Gastrocnemius medialis (tissue), 4 donors: ENCODE measurements around the gene STAP2. TPM values are rescaled to one million over a fixed set of nuclear protein-coding genes. Genes with fewer than 3 reads are reported as not detected.

ENCODE experiments used
- ATAC-seq, 2 donors: fragments of 150-250 bp; one replicate each; pipeline ENCODE4 v1.9.1; 2016
- DNase-seq, 2 donors: peaks; one replicate each; pipeline ENCODE4 v3.0.0-alpha.2; 2019
- H3K27ac ChIP-seq, 4 donors: fragments of 200-600 bp; sonication (generic); 1 replicate in 1 of 4; 2 replicates in 3 of 4; pipeline ENCODE4 v1.5.1; 2016 to 2018; ENCODE audit warnings: mild to moderate bottlenecking in 2 of 4, moderate library complexity in 1 of 4
- H3K27me3 ChIP-seq, 3 donors: fragments of 200-600 bp; sonication (generic) in 2 of 3; 1 replicate in 1 of 3; 2 replicates in 2 of 3; pipeline versions ENCODE4 v1.5.1 to v1.6.0; 2016 to 2019; ENCODE audit warnings: mild to moderate bottlenecking in 1 of 3, moderate library complexity in 1 of 3
- H3K36me3 ChIP-seq, 2 donors: fragments of 200-600 bp; sonication (generic) in 1 of 2; one replicate each; pipeline ENCODE4 v1.5.1; 2017 to 2018
- H3K4me1 ChIP-seq, 2 donors: fragments of 200-600 bp; sonication (generic) in 1 of 2; one replicate each; pipeline ENCODE4 v1.5.1; 2016 to 2017; ENCODE audit warnings: mild to moderate bottlenecking in 2 of 2
- H3K4me3 ChIP-seq, 4 donors: fragments of 200-600 bp; sonication (generic) in 3 of 4; 1 replicate in 1 of 4; 2 replicates in 3 of 4; pipeline ENCODE4 v1.5.1; 2016 to 2019; ENCODE audit warnings: mild to moderate bottlenecking in 2 of 4
- H3K9me3 ChIP-seq, 3 donors: fragments of 200-600 bp; sonication (generic) in 2 of 3; 1 replicate in 1 of 3; 2 replicates in 2 of 3; pipeline ENCODE4 v1.5.1; 2016 to 2019
- CTCF ChIP-seq, 5 experiments: fragments of 450-650 bp in 3 of 5; fragments of 200-600 bp in 2 of 5; sonication (generic) in 2 of 5; IDR thresholded peaks in 4 of 5; conservative IDR thresholded peaks in 1 of 5; 1 replicate in 4 of 5; 2 replicates in 1 of 5; pipeline ENCODE4 v1.5.1; 2016 to 2019; ENCODE audit warnings: antibody characterized with exemption in 5 of 5, mild to moderate bottlenecking in 3 of 5, moderate library complexity in 3 of 5
- POLR2A ChIP-seq, 2 donors: fragments of 450-650 bp; IDR thresholded peaks; one replicate each; pipeline ENCODE4 v1.6.1; 2017; ENCODE audit warnings: antibody characterized with exemption in 2 of 2, mild to moderate bottlenecking in 2 of 2, moderate library complexity in 2 of 2
- in situ Hi-C, 4 donors: fragments of 200-750 bp; cut with MboI; loops; one replicate each; pipeline versions ENCODE4 v1.15.0 to v1.8.0; 2017; ENCODE audit warnings: low sequenced_read_pairs in 4 of 4
- intact Hi-C: fragments of 100-400 bp; cut with DNase I; formaldehyde crosslinking; loops from one replicate; pipeline ENCODE4 v1.15.1; 2023; ENCODE audit warnings: low total_unique reads
- total RNA-seq, 4 donors: library from RNA; depleted of rRNA; stranded (reverse); fragments of >200 nt; gene quantifications; one replicate each; pipeline versions ENCODE4 v1.1.0 to v1.2.3, GENCODE V29; 2016

Gene STAP2
- total RNA-seq, 4 donors from 2014 or later, result 0.94 to 2.1 (median 1.3) TPM; not detected in 1

- ATAC-seq (no peak), DNase-seq (no peak)
- peaks cover 92 to 97% of the 10 kb centered on the region in 2 donors for H3K4me1 ChIP-seq
- in situ Hi-C loops (no loop called here), intact Hi-C loops (no loop called here)
- no peaks in the 10 kb centered on the region for H3K9me3 ChIP-seq
- peak overlapping the region; percentile 83 to 95 (median 92) for H3K27ac ChIP-seq
- TF ChIP-seq CTCF (IDR thresholded peaks at IDR 0.05 in 4 of 5, conservative IDR thresholded peaks at IDR 0.05 in 1 of 5) (no peak), POLR2A (IDR thresholded peaks at IDR 0.05) (no peak)
- no peaks in the 10 kb centered on the region for H3K36me3 ChIP-seq
- H3K4me3 ChIP-seq, result no peak overlapping the region
- no peaks in the 10 kb centered on the region for H3K27me3 ChIP-seq
These were observed 37.5 kb upstream of the STAP2 start for GRCh38 chr19:4376028-4376670.

DNA sequence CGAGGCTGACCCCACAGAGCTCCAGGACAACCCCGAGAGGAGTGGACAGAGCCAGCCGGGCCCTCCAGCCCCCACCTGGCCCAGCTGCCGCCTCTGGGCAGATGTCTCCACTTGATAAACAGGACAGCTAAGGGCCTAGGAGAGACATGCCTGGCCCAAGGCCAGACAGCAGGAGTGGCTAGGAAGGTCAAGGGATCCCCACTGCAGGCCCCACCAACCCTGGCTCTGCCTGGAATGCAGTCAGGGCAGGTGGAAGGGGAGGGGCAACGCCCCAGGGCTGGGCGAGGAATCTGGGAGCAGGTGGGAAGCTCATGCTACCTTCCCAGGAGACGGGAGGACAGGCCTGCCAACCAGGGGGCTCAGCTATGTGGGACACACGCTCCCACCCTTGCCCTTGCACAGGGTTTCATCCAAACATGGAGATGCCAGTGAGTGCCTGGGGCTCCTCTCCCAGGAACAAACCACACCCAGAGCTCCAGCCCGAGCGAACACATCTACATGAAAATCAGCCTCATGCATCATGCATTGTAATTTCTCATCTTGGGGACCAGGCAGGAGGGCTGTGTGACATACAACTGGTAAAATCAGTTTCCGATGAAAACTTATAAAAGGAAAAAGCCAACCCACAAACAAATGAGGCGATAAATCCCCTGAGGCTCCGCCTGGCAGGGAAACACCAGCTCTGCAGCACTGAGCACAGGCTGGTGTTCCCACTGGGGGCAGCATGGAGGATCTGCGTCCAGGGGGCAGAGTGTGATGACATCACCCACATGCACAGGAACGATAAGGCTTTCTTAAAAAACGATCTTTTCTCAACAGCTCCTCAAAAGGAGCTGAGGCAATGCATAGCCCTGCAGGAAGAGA, 36.8 kb upstream of the STAP2 start:
- intact Hi-C loops (loop anchor here (2.0 kb wide), 1 partner anchor 15 kb away; no protein-coding TSS in a partner anchor), in situ Hi-C loops (no loop called here)
- Histone ChIP-seq H3K27ac (peak overlapping the region; percentile 83 to 95 (median 92)), H3K27me3 (no peaks in the 10 kb centered on the region), H3K4me1 (peaks cover 99 to 100% of the 10 kb centered on the region in 2 donors), H3K4me3 (peak overlapping the region in 1 of 4 donors; percentile 4), H3K36me3 (no peaks in the 10 kb centered on the region), H3K9me3 (no peaks in the 10 kb centered on the region)
- no peak for ATAC-seq
- TF ChIP-seq POLR2A (IDR thresholded peaks at IDR 0.05), result no peak
- no peak for TF ChIP-seq CTCF (IDR thresholded peaks at IDR 0.05 in 4 of 5, conservative IDR thresholded peaks at IDR 0.05 in 1 of 5)
- DNase-seq, result peak in 1 of 2 donors; percentile 41

DNA sequence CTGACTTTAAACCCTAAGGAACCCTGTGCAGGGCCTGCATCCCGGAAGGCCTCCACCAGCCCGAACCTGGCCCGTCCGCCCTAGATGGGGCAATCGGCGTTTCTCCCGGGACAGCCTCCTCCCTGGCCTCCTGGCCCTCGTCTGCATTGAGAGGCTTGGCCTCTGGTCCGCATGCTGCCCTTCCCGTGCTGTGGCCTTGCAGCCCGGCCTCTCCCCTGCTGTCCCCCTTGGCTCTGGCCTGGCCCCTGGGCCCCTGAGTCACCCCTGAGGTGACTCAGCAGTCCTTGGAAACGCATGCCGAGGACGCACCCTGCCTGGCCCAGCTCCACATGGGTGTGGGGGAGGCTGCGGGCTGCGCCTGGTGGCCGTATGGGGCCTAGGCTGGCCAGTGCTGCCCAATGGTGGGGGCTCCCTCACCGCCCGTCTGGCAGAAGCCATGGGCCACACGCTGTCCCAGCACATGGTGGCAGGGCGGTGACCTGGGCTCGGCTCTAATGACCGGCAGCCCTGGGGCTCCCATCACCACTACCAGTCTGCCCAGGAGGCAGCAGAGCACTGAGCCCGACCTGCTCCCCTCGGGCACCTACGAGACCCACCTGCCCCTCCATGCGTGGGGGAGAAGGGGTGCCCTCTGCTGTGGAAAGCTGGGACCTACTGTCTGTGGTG, 36.0 kb upstream of the STAP2 start:
- H3K4me1 ChIP-seq, result peaks cover 100% of the 10 kb centered on the region in 2 donors
- H3K9me3 ChIP-seq, result no peaks in the 10 kb centered on the region
- peak overlapping the region in 1 of 4 donors; percentile 4 for H3K4me3 ChIP-seq
- no peaks in the 10 kb centered on the region for H3K36me3 ChIP-seq
- no peaks in the 10 kb centered on the region for H3K27me3 ChIP-seq
- peak overlapping the region; percentile 83 to 95 (median 92) for H3K27ac ChIP-seq
- ATAC-seq (peak; percentile 15 to 21), DNase-seq (peak; percentile 70 to 85)
- intact Hi-C loops (loop anchor here (2.0 kb wide), 1 partner anchor 16 kb away; no protein-coding TSS in a partner anchor), in situ Hi-C loops (no loop called here)
- peak in 1 of 2 donors; percentile 17 for TF ChIP-seq POLR2A (IDR thresholded peaks at IDR 0.05)
- TF ChIP-seq CTCF (IDR thresholded peaks at IDR 0.05 in 4 of 5, conservative IDR thresholded peaks at IDR 0.05 in 1 of 5), result no peak

DNA sequence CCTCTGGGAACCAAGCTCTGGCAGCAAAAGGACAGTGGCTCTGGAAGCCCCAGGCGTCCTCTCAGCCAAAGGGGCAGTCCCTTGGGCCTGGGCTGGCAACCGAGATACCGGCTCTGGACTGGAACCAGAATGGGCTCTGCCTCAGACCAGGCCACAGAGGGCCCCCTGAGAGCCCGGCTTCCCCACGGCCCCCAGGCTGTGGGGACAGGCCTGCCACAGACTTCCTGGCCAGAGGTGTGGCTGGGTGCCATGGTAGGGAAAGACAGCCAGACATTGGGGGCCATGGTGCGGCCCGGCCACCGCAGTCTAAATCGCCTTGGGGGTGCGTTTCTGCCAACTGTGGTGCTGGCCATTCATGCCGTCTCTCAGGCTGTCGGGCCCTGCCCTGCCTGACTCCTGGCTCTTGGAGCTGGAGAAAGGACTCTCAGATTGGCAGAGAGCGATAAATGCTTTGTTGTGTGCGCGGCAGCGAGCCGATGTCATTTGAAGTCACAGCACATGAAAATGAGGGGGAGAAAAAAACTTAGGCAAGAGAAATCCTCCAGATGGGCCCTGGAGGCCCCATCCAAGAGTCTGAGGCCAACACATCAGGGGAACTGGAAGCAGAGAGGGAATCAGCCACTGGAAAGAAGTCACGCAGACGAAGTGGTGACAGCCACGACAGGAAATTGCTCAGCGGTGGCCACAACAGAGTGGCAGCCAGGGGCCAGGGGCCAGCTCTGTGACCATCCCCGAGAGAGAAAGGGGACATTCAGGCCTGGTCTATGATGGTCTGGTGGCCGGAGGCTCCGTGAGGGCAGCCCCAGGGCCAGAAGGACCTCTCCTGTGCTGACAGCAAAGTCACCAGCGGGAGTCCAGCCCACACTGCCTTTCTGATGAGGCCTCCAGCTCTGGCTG, 35.2 kb upstream of the STAP2 start:
- no peaks in the 10 kb centered on the region for H3K27me3 ChIP-seq
- H3K9me3 ChIP-seq, result no peaks in the 10 kb centered on the region
- peak; percentile 16 to 25 for ATAC-seq
- peak overlapping the region; percentile 83 to 95 (median 92) for H3K27ac ChIP-seq
- intact Hi-C loops (loop anchor here (2.0 kb wide), 1 partner anchor 17 kb away; no protein-coding TSS in a partner anchor), in situ Hi-C loops (no loop called here)
- H3K4me3 ChIP-seq, result peak overlapping the region in 2 of 4 donors; percentile 4 to 21
- TF ChIP-seq POLR2A (IDR thresholded peaks at IDR 0.05) (no peak), CTCF (IDR thresholded peaks at IDR 0.05 in 4 of 5, conservative IDR thresholded peaks at IDR 0.05 in 1 of 5) (no peak)
- peaks cover 100% of the 10 kb centered on the region in 2 donors for H3K4me1 ChIP-seq
- DNase-seq, result peak in 1 of 2 donors; percentile 72
- no peaks in the 10 kb centered on the region for H3K36me3 ChIP-seq
